OCI-LY1 (cell line): ENCODE data around the gene HTD2.
A peak's percentile ranks its signal among the peaks of the same experiment; 100 is the strongest.

Experiments used
- H2AFZ ChIP-seq: fragments of 200-600 bp; sonication (generic), shearing (Covaris generic); 2 replicates; pipeline ENCODE4 v1.6.0; 2014; ENCODE audit warnings: antibody characterized with exemption, mild to moderate bottlenecking, low read length
- H3F3A ChIP-seq: fragments of 200-600 bp; sonication (generic), shearing (Covaris generic); 2 replicates; pipeline ENCODE4 v1.6.0; 2014; ENCODE audit warnings: mild to moderate bottlenecking, antibody characterized with exemption, low read length, moderate library complexity; ENCODE audit not compliant: insufficient read depth
- H3K27ac ChIP-seq: fragments of 200-600 bp; sonication (generic); 2 replicates; pipeline ENCODE4 v1.5.1; 2014; ENCODE audit warnings: low read length, mixed run types, mild to moderate bottlenecking, low read depth; ENCODE audit not compliant: poor library complexity, severe bottlenecking
- H3K27me3 ChIP-seq: fragments of 200-600 bp; sonication (generic); 2 replicates; pipeline ENCODE4 v1.6.0; 2014; ENCODE audit warnings: antibody characterized with exemption, mild to moderate bottlenecking, low read length, moderate library complexity; ENCODE audit not compliant: insufficient read depth
- H3K36me3 ChIP-seq: fragments of 200-600 bp; sonication (generic); 2 replicates; pipeline ENCODE4 v1.6.1; 2014; ENCODE audit warnings: mild to moderate bottlenecking, antibody characterized with exemption, low read length, moderate library complexity, mixed read lengths; ENCODE audit not compliant: insufficient read depth
- H3K4me1 ChIP-seq: fragments of 200-600 bp; sonication (generic); 2 replicates; pipeline ENCODE4 v1.5.1; 2014; ENCODE audit warnings: mild to moderate bottlenecking, low read length, moderate library complexity; ENCODE audit not compliant: insufficient read depth, severe bottlenecking
- H3K4me2 ChIP-seq: fragments of 200-600 bp; sonication (generic), shearing (Covaris generic); 2 replicates; pipeline ENCODE4 v1.6.1; 2014; ENCODE audit warnings: low read length
- H3K4me3 ChIP-seq: fragments of 200-600 bp; sonication (generic); 2 replicates; pipeline ENCODE4 v1.5.1; 2014; ENCODE audit warnings: low read length, low read depth, mild to moderate bottlenecking, mixed read lengths; ENCODE audit not compliant: poor library complexity, severe bottlenecking
- H3K79me2 ChIP-seq: fragments of 200-600 bp; shearing (Covaris generic); 2 replicates; pipeline ENCODE4 v1.6.1; 2016; ENCODE audit warnings: mixed run types, low read length, mixed read lengths; ENCODE audit not compliant: insufficient read depth
- H3K9ac ChIP-seq: fragments of 200-600 bp; sonication (generic), shearing (Covaris generic); 2 replicates; pipeline ENCODE4 v1.6.1; 2014; ENCODE audit warnings: mild to moderate bottlenecking, low read length, mixed read lengths
- H3K9me2 ChIP-seq: fragments of 200-600 bp; sonication (generic), shearing (Covaris generic); 2 replicates; pipeline ENCODE4 v1.6.1; 2014; ENCODE audit warnings: low read depth, mild to moderate bottlenecking, low read length, mixed read lengths
- H3K9me3 ChIP-seq: fragments of 200-600 bp; shearing (Covaris generic); 2 replicates; pipeline ENCODE4 v1.6.1; 2014; ENCODE audit warnings: low read length, mixed read lengths
- H4K20me1 ChIP-seq: fragments of 200-600 bp; sonication (generic), shearing (Covaris generic); 2 replicates; pipeline ENCODE4 v1.6.0; 2016; ENCODE audit warnings: mild to moderate bottlenecking, low read length; ENCODE audit not compliant: insufficient read depth
- CTCF ChIP-seq: fragments of 200-600 bp; sonication (generic), shearing (Covaris generic); IDR thresholded peaks from 2 replicates; pipeline ENCODE4 v1.5.1; 2017; ENCODE audit warnings: mild to moderate bottlenecking, antibody characterized with exemption, low read length, moderate library complexity, mixed read lengths
- EZH2 ChIP-seq: fragments of 200-600 bp; sonication (generic), shearing (Covaris generic); IDR thresholded peaks from 2 replicates; pipeline ENCODE4 v1.8.0; 2017; ENCODE audit warnings: borderline replicate concordance, mixed run types, mild to moderate bottlenecking, antibody characterized with exemption, low read length, moderate library complexity, mixed read lengths

The HTD2 gene

GRCh38 chr3:58308728-58309127 is 2.4 kb downstream of the HTD2 start:
- Histone ChIP-seq H3K4me2 (0 out of 2 replicates have a peak overlapping the region, but pooled peaks have one; percentile 90), H3K4me1 (peaks cover 20% of the 10 kb centered on the region), H3K9me3 (no peaks in the 10 kb centered on the region), H3K36me3 (peaks cover 54% of the 10 kb centered on the region), H3K79me2 (peaks cover 31% of the 10 kb centered on the region), H3K27me3 (no peaks in the 10 kb centered on the region), H3K9ac (peak overlapping the region; percentile 30; the same call in 1 of the 2 replicates), H3K27ac (no peak overlapping the region), H3K9me2 (no peaks in the 10 kb centered on the region), H3F3A (no peaks in the 10 kb centered on the region), H3K4me3 (no peak overlapping the region), H2AFZ (no peak overlapping the region), H4K20me1 (no peaks in the 10 kb centered on the region)
- TF ChIP-seq CTCF (no peak), EZH2 (no peak)

DNA sequence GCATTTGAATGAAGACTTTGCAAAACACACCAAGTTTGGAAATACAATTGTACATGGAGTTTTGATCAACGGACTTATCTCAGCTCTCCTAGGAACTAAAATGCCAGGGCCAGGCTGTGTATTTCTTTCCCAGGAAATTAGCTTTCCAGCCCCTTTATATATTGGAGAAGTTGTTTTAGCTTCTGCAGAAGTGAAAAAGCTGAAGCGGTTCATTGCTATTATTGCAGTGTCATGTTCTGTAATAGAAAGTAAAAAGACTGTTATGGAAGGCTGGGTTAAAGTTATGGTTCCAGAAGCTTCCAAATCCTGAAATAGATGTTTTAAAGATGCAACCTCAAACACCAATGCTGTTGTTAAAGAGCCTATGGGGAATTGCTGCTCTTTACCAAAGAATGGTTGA is 11.5 kb downstream of the HTD2 start:
- Histone ChIP-seq H4K20me1 (no peaks in the 10 kb centered on the region), H3K79me2 (no peaks in the 10 kb centered on the region), H3K36me3 (peaks cover 62% of the 10 kb centered on the region)

DNA sequence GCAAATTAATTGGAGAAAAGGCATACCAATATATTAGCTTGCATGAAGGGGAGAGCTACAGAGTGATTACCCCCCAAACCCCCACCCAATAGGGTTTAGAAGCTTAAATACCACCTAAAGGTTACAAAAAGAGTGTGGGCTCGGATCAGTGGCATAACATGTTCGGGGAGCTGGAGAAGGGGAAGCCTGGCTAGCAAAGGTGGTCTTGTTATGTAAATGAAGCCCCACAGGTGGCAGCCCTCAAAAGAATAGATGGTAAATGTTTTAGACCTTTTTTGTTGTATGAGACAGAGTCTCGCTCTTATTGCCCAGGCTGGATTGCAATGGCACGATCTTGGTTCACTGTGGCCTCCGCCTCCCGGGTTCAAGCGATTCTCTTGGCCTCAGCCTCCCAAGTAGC is 15.5 kb downstream of the HTD2 start:
- no peaks in the 10 kb centered on the region for H3K9me3 ChIP-seq
- TF ChIP-seq EZH2: no peak
- TF ChIP-seq CTCF: no peak
- H4K20me1 ChIP-seq: no peaks in the 10 kb centered on the region
- H2AFZ ChIP-seq: no peak overlapping the region
- H3K27ac ChIP-seq: peak overlapping the region; percentile 87
- H3K4me3 ChIP-seq: no peak overlapping the region
- H3K4me1 ChIP-seq: peaks cover 54% of the 10 kb centered on the region
- peak overlapping the region; percentile 15; the same call in 1 of the 2 replicates for H3K9ac ChIP-seq
- H3K4me2 ChIP-seq: peak overlapping the region; percentile 7; the same call in 1 of the 2 replicates
- no peaks in the 10 kb centered on the region for H3F3A ChIP-seq
- H3K9me2 ChIP-seq: no peaks in the 10 kb centered on the region
- no peaks in the 10 kb centered on the region for H3K27me3 ChIP-seq
- H3K79me2 ChIP-seq: no peaks in the 10 kb centered on the region
- H3K36me3 ChIP-seq: peaks cover 25% of the 10 kb centered on the region

More for the DNA sequence above, 11.5 kb downstream of the HTD2 start:
- Histone ChIP-seq H3K9me2 (no peaks in the 10 kb centered on the region), H3K27ac (no peak overlapping the region), H3K4me3 (no peak overlapping the region), H3F3A (no peaks in the 10 kb centered on the region), H2AFZ (no peak overlapping the region), H3K9me3 (no peaks in the 10 kb centered on the region), H3K9ac (no peak overlapping the region), H3K4me2 (no peak overlapping the region), H3K27me3 (no peaks in the 10 kb centered on the region), H3K4me1 (peaks cover 17% of the 10 kb centered on the region)
- no peak for TF ChIP-seq CTCF
- no peak for TF ChIP-seq EZH2
